Airway epithelial cell (primary cell): Measurements from ENCODE around the gene RAB15. TPM values are rescaled to one million over a fixed set of nuclear protein-coding genes. Genes with fewer than 3 reads are reported as not detected.

Source experiments
- total RNA-seq: library from RNA; depleted of rRNA; stranded (reverse); fragments of >200 nt; gene quantifications from 2 replicates; pipeline ENCODE4 v1.2.3, GENCODE V29; 2015

RAB15 gene
- total RNA-seq, result 0.46 and 1.3 TPM in 2 replicates

DNA sequence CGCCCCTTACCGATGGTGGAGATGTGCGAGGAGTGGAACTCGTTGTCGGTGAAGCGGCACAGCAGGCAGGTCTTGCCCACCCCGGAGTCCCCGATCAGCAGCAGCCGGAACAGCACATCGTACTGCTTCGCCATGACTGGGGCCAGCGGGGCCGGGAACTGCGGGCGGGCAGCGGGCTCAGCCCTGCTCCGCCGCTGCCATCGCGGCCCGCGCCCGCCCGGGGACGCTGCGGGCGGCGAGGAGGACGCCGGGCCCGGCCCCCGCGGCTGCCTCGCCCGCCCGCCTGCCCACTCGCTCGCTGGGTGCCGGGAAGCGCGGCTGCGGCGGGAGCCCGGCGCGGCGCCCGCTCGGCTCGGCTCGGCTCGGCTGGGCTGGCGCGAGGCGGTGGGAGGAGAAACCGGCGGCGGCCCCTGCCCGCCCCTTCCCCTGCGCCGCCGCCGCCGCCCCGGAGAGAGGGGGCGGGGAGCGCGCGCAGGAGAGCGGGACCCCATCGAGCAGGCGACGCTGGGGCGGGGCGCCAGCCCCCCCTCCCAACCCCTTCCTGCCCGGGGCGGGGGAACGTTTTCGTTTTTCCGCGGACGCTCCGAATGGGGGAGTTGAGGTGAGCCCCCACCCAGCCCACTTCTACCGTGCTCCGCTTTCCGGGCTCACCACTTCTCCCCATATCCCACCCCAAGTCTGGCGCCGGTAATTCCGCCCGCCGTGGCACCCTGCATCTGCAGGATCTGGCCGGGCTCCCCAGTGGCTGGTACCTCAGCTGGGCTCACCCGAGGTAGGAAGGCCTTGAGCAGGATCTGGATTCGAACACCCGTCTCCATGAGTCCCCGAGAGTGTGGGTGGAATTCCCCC lies at the start of gene RAB15:
Gene RAB15 (minus strand): TSS at position 394 of the 849 bp plus-strand sequence. CDS start 260 bp downstream, at position 134.

DNA sequence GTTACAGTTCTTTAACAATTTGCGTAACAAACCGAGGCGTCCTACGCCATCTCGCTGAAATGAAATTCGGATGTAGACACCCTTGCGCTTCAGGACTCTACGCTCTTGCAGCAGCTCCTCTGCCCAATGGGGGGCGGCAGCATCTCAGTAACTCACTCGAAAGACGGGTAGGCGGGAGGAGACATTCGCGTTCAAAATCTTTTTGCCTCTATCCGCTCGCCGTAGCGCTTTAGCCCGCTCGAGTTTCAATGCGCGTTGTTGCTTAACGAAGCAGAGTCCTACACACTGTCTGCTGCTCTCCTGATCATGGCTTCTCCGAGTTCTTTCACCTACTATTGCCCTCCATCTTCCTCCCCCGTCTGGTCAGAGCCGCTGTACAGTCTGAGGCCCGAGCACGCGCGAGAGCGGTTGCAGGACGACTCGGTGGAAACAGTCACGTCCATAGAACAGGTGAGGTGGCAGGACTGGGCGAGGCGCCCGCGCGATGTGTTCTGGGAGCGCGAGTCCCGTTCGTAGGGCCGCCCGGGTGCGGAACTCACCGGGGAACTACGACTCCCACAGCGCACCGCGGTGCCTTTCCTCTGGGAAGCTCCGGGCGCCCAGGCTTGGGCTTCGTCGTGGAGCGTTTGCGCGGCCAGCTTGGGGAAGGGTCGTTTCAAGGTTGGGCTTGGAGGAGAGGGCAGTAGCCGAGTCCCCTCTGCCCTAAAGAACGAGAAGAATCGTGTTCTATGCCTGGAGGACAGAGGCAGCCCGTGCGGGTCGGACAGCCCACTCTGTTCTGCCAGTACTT lies 14.7 kb upstream of the RAB15 start, which contains the start of gene FNTB:
Gene FNTB (plus strand): TSS at position 248 of the 790 bp plus-strand sequence. CDS start 59 bp downstream, at position 307.

DNA sequence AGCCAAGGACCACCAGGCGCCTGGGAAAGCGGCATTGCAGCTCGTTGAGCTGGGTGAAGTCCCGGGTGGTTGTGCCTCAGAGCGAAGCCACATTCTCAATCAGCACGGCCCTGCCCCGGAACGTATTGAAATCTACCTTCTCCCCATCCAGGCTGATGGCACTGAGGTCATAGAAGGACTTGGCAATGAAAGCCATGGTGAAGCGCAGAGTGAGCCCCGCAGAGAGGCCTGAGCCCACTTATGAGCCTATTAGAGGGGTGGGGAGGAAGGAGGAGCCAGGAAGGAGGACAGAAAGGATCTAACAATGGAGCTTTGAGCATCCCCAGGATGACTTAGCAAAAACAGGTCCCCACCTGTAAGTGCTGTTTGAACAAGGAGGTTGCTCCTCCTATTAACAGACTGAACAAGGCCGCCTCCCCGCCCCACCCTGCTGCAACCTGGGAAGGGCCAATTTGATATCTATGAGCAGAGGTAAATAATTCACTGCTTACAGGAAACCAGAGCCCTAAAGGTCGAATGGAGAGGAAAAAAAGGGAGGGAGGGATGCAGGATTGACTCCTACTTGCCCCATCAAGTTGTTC lies 29.5 kb downstream of the RAB15 start, which contains the start of gene GPX2:
Gene GPX2 (minus strand): TSS at position 215 of the 581 bp plus-strand sequence. CDS start 19 bp downstream, at position 196.

DNA sequence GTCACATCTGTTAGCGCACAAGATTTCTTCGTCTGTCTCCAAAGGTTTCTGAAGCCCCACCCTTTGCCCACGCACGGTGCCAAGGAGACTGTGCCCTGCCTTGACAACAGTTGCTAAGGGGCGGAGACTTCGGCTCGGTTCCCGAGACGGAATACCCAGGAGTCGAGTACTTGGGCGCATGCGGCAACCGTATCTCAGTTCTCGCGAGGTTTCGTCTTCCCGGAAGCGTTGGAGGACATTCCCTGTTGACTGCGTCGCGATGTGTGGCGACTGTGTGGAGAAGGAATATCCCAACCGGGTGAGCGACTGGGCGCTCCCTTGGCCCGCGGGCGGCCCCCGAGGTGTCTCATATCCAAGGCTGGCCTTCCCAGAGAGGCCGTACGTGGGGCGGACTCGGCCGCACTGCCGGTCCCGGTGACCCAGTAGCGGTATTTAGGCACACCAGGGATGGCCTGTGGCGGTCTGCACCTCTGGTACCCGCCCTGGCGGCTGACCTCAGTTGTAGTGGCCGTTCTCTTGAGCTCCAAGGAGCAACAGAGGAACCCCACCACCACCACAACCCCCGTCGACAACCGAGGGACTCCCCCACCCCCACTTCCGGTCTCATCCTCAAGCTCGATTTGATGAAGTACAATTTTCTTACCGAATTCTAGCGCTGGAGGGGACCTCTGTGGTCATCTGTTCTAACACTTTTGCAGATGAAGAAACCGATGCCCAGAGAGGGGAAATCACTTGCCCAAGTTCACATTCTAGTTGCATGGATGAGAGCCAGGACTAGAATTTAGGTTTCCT lies 57.7 kb downstream of the RAB15 start, which contains the start of gene CHURC1:
Gene CHURC1 (plus strand): TSS at position 219 of the 792 bp plus-strand sequence. CDS start 41 bp downstream, at position 260.

Other genes with a start within 250 kb of the RAB15 start
- 0.07 TPM in 1 of 2 replicates, not detected in the other for gene SPTB, start 92.4 kb downstream of the RAB15 start, total RNA-seq
- gene CHURC1, start 57.9 kb downstream of the RAB15 start, total RNA-seq, result 41.6 and 70.0 TPM in 2 replicates
- gene GPX2, start 29.6 kb downstream of the RAB15 start, total RNA-seq, result 17.6 and 21.2 TPM in 2 replicates
- 14.4 and 19.8 TPM in 2 replicates for gene FNTB, start 14.6 kb upstream of the RAB15 start, total RNA-seq
- gene MAX, start 130.2 kb upstream of the RAB15 start, total RNA-seq, result 31.2 and 38.9 TPM in 2 replicates